ENCODE data around the gene SAFB.
"Not testable (repeated sequence)": the region's sequence is repeated elsewhere in the genome, so short reads cannot be mapped to it uniquely, and the experiment has no call there.

DNA sequence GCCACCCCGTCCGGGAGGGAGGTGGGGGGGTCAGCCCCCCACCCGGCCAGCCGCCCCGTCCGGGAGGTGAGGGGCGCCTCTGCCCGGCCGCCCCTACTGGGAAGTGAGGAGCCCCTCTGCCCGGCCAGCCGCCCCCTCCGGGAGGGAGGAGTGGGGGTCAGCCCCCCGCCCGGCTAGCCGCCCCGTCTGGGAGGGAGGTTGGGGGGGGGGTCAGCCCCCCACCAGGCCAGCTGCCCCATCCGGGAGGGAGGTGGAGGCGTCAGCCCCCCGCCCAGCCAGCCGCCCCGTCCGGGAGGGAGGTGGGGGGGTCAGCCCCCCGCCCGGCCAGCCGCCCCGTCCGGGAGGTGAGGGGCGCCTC is 79.1 kb downstream of the SAFB start:
- TF ChIP-seq POLR2A (IDR thresholded peaks at IDR 0.05; ENCODE audit: low read depth, low read length); POLR2AphosphoS5 (IDR thresholded peaks at IDR 0.05; ENCODE audit: low read depth, low read length); TAF1 (IDR thresholded peaks at IDR 0.05; ENCODE audit: borderline replicate concordance, low read depth, low read length): not testable (repeated sequence)
